HepG2 (cell line): ENCODE data around the gene GRM4. TPM values are rescaled to one million over a fixed set of nuclear protein-coding genes. Genes with fewer than 3 reads are reported as not detected.

Experiments used
- ARID2 ChIP-seq: sonication (generic); formaldehyde crosslinking; IDR thresholded peaks from 2 replicates; pipeline ENCODE4 v1.8.1; 2022; ENCODE audit warnings: mild to moderate bottlenecking, missing genetic modification reagents, borderline replicate concordance
- BCL3 ChIP-seq: sonication (generic); formaldehyde crosslinking; IDR thresholded peaks from 2 replicates; pipeline ENCODE4 v1.5.1; 2020; ENCODE audit warnings: mild to moderate bottlenecking, missing genetic modification reagents, moderate library complexity
- CBX2 ChIP-seq, 2 experiments: fragments of 200-600 bp in 1 of 2; sonication (generic); formaldehyde crosslinking in 1 of 2; IDR thresholded peaks; 2 replicates each; pipeline versions ENCODE4 v1.7.0 to v1.8.1; 2018 to 2022; ENCODE audit warnings: low read depth in 2 of 2, low read length in 1 of 2, mild to moderate bottlenecking in 1 of 2, missing genetic modification reagents in 1 of 2
- CC2D1A ChIP-seq: sonication (generic); formaldehyde crosslinking; IDR thresholded peaks from 2 replicates; pipeline ENCODE4 v1.8.1; 2023; ENCODE audit warnings: mild to moderate bottlenecking, missing genetic modification reagents
- ETS1 ChIP-seq: sonication (generic); formaldehyde crosslinking; IDR thresholded peaks from 2 replicates; pipeline ENCODE4 v1.4.0; 2020; ENCODE audit warnings: missing genetic modification reagents
- ETV5 ChIP-seq: IDR thresholded peaks from 2 replicates; pipeline ENCODE4 v1.6.1; 2018; ENCODE audit warnings: missing biosample characterization, missing genetic modification reagents, inconsistent platforms, borderline replicate concordance
- FOXA1 ChIP-seq, 2 experiments: fragments of 450-650 bp in 1 of 2; sonication (generic) in 1 of 2; formaldehyde crosslinking in 1 of 2; IDR thresholded peaks; 2 replicates each; pipeline versions ENCODE4 v1.4.0 to v1.6.1; 2016 to 2020; ENCODE audit warnings: missing genetic modification reagents in 1 of 2
- FOXJ3 ChIP-seq: sonication (generic); formaldehyde crosslinking; IDR thresholded peaks from 2 replicates; pipeline ENCODE4 v1.4.0; 2020; ENCODE audit warnings: missing genetic modification reagents, mild to moderate bottlenecking, borderline replicate concordance
- GABPB1 ChIP-seq: IDR thresholded peaks from 2 replicates; pipeline ENCODE4 v1.6.1; 2016; ENCODE audit warnings: mild to moderate bottlenecking, missing genetic modification reagents, moderate library complexity, missing compliant biosample characterization
- GLI4 ChIP-seq: sonication (generic); formaldehyde crosslinking; IDR thresholded peaks from 2 replicates; pipeline ENCODE4 v1.5.1; 2020; ENCODE audit warnings: missing genetic modification reagents, mild to moderate bottlenecking, moderate library complexity, borderline replicate concordance
- HES4 ChIP-seq: sonication (generic); formaldehyde crosslinking; IDR thresholded peaks from 2 replicates; pipeline ENCODE4 v1.9.0; 2021; ENCODE audit warnings: mild to moderate bottlenecking, missing genetic modification reagents, borderline replicate concordance
- HHEX ChIP-seq: IDR thresholded peaks from 2 replicates; pipeline ENCODE4 v1.6.1; 2016; ENCODE audit warnings: control low read depth
- HOXA3 ChIP-seq: sonication (generic); formaldehyde crosslinking; IDR thresholded peaks from 2 replicates; pipeline ENCODE4 v1.5.0; 2020; ENCODE audit warnings: missing genetic modification reagents
- HOXA7 ChIP-seq: sonication (generic); formaldehyde crosslinking; IDR thresholded peaks from 2 replicates; pipeline ENCODE4 v1.8.1; 2022; ENCODE audit warnings: mild to moderate bottlenecking, missing genetic modification reagents, moderate library complexity
- MAFK ChIP-seq, 2 experiments: IDR thresholded peaks in 1 of 2; conservative IDR thresholded peaks in 1 of 2; 2 replicates each; pipeline ENCODE4 v1.6.1; 2011; ENCODE audit warnings: improper control_type of control experiment in 2 of 2, low read length in 2 of 2
- MIER3 ChIP-seq: IDR thresholded peaks from 2 replicates; pipeline ENCODE4 v1.6.1; 2016; ENCODE audit warnings: missing compliant biosample characterization, borderline replicate concordance
- RBM22 ChIP-seq: fragments of 200-400 bp; formaldehyde crosslinking; optimal IDR thresholded peaks from 2 replicates; pipeline ENCODE3; 2017; ENCODE audit warnings: mild to moderate bottlenecking, low read length, moderate library complexity
- RCOR2 ChIP-seq: IDR thresholded peaks from 2 replicates; pipeline ENCODE4 v1.6.1; 2016; ENCODE audit warnings: missing biosample characterization, missing genetic modification reagents
- REL ChIP-seq: sonication (generic); formaldehyde crosslinking; conservative IDR thresholded peaks from 2 replicates; pipeline ENCODE4 v1.8.0; 2022; ENCODE audit warnings: mild to moderate bottlenecking, missing genetic modification reagents, moderate library complexity
- RXRA ChIP-seq: sonication (generic); formaldehyde crosslinking; IDR thresholded peaks from 2 replicates; pipeline ENCODE4 v1.5.1; 2020; ENCODE audit warnings: missing genetic modification reagents
- SCMH1 ChIP-seq: sonication (generic); formaldehyde crosslinking; IDR thresholded peaks from 2 replicates; pipeline ENCODE4 v1.9.0; 2021; ENCODE audit warnings: missing genetic modification reagents, mild to moderate bottlenecking, borderline replicate concordance
- SIN3A ChIP-seq: IDR thresholded peaks from 2 replicates; pipeline ENCODE4 v1.6.1; 2011; ENCODE audit warnings: low read depth, mild to moderate bottlenecking, control low read depth, low read length, borderline replicate concordance
- TSC22D2 ChIP-seq: sonication (generic); formaldehyde crosslinking; IDR thresholded peaks from 2 replicates; pipeline ENCODE4 v1.5.1; 2020; ENCODE audit warnings: missing genetic modification reagents, mild to moderate bottlenecking, borderline replicate concordance
- ZEB1 ChIP-seq: IDR thresholded peaks from 2 replicates; pipeline ENCODE4 v1.6.1; 2012; ENCODE audit warnings: mild to moderate bottlenecking, low read depth, inconsistent platforms; ENCODE audit not compliant: insufficient replicate concordance
- ZFX ChIP-seq: sonication (generic); formaldehyde crosslinking; IDR thresholded peaks from 2 replicates; pipeline ENCODE4 v1.4.0; 2020; ENCODE audit warnings: mild to moderate bottlenecking, low read depth, missing genetic modification reagents, moderate library complexity
- ZNF124 ChIP-seq: sonication (generic); formaldehyde crosslinking; IDR thresholded peaks from 2 replicates; pipeline ENCODE4 v1.4.0; 2020; ENCODE audit warnings: missing genetic modification reagents
- ZNF549 ChIP-seq: sonication (generic); formaldehyde crosslinking; IDR thresholded peaks from 2 replicates; pipeline ENCODE4 v1.5.0; 2020; ENCODE audit warnings: missing genetic modification reagents
- ZNF572 ChIP-seq: sonication (generic); formaldehyde crosslinking; IDR thresholded peaks from 2 replicates; pipeline ENCODE4 v1.5.1; 2020; ENCODE audit warnings: mild to moderate bottlenecking, missing genetic modification reagents
- ZNF598 ChIP-seq: sonication (generic); formaldehyde crosslinking; IDR thresholded peaks from 2 replicates; pipeline ENCODE4 v1.5.1; 2020; ENCODE audit warnings: mild to moderate bottlenecking, missing genetic modification reagents, borderline replicate concordance
- ZNF782 ChIP-seq: sonication (generic); formaldehyde crosslinking; IDR thresholded peaks from 2 replicates; pipeline ENCODE4 v1.4.0; 2020; ENCODE audit warnings: missing genetic modification reagents, mild to moderate bottlenecking, borderline replicate concordance
- ZZZ3 ChIP-seq: sonication (generic); formaldehyde crosslinking; IDR thresholded peaks from 2 replicates; pipeline ENCODE4 v1.4.0; 2020; ENCODE audit warnings: missing genetic modification reagents, mild to moderate bottlenecking, borderline replicate concordance
- polyA plus RNA-seq, 8 experiments: library from polyadenylated mRNA; depleted of rRNA in 3 of 8; stranded (reverse) in 7 of 8; unstranded in 1 of 8; fragments of >200 nt; fragmentation: Illumina TruSeq in 4 of 8; extraction: Trizol in 4 of 8; gene quantifications; 2 replicates each; pipeline versions ENCODE4 v1.2.1 to v1.2.3, GENCODE V29; 2011 to 2016; ENCODE audit warnings: low read depth in 4 of 8, missing spikeins in 1 of 8, mixed read lengths in 1 of 8; ENCODE audit not compliant: insufficient read depth in 1 of 8
- total RNA-seq, 5 experiments: library from RNA; depleted of rRNA; stranded (reverse); fragments of >200 nt; fragmentation: Illumina TruSeq; extraction: Trizol; gene quantifications; 2 replicates each; pipeline ENCODE4 v1.2.3, GENCODE V29; 2016; ENCODE audit warnings: low read depth in 1 of 5

GRM4 gene
- total and polyA plus RNA-seq, 2 of the 13 experiments (the other 11 are each of a cell fraction or from before 2014, with no cell fraction given) = not detected

GRCh38 chr6:34115403-34115795 lies 30.5 kb downstream of the GRM4 start (continued):
- 0 out of 2 replicates have a peak, but pooled peaks have one; percentile 13 for TF ChIP-seq GABPB1 (CRISPR knock-in tag)
- TF ChIP-seq ZNF572 (CRISPR knock-in tag) = no peak
- TF ChIP-seq SIN3A = no peak
- no peak for TF ChIP-seq CBX2 (IDR thresholded peaks at IDR 0.05; ENCODE audit: low read depth, low read length)
- no peak for TF ChIP-seq CBX2 (CRISPR knock-in tag; IDR thresholded peaks at IDR 0.05; ENCODE audit: low read depth)
- no peak for TF ChIP-seq ZZZ3 (CRISPR knock-in tag)
- TF ChIP-seq MIER3 (CRISPR knock-in tag) = no peak
- no peak for TF ChIP-seq RCOR2 (CRISPR knock-in tag)
- TF ChIP-seq ZNF782 (CRISPR knock-in tag) = no peak
- no peak for TF ChIP-seq SCMH1 (CRISPR knock-in tag)
- TF ChIP-seq ZNF549 (CRISPR knock-in tag) = no peak
- TF ChIP-seq REL = no peak
- TF ChIP-seq HES4 (CRISPR knock-in tag) = 0 out of 2 replicates have a peak, but pooled peaks have one; percentile 60
- no peak for TF ChIP-seq ETS1
- TF ChIP-seq MAFK (conservative IDR thresholded peaks at IDR 0.05 in 1 of 2, IDR thresholded peaks at IDR 0.05 in 1 of 2; ENCODE audit: low read length in 2 of 2) = no peak
- TF ChIP-seq ZNF124 = 0 out of 2 replicates have a peak, but pooled peaks have one; percentile 41
- no peak for TF ChIP-seq ZNF598 (CRISPR knock-in tag)
- TF ChIP-seq HOXA3 (CRISPR knock-in tag) = 0 out of 2 replicates have a peak, but pooled peaks have one; percentile 18
- peak; percentile 92 for TF ChIP-seq TSC22D2 (CRISPR knock-in tag)
- TF ChIP-seq FOXJ3 (CRISPR knock-in tag) = no peak
- TF ChIP-seq RBM22 = no peak
- no peak for TF ChIP-seq CC2D1A (CRISPR knock-in tag)
- no peak for TF ChIP-seq HHEX (CRISPR knock-in tag)
- no peak for TF ChIP-seq FOXA1 (IDR thresholded peaks at IDR 0.05)
- TF ChIP-seq FOXA1 (CRISPR knock-in tag; IDR thresholded peaks at IDR 0.05) = no peak
- no peak; the same call in 1 of the 2 replicates for TF ChIP-seq RXRA (CRISPR knock-in tag)
- TF ChIP-seq BCL3 (CRISPR knock-in tag) = no peak
- no peak for TF ChIP-seq ARID2 (CRISPR knock-in tag)
- TF ChIP-seq ZFX (CRISPR knock-in tag) = no peak
- TF ChIP-seq ETV5 (CRISPR knock-in tag) = no peak
- TF ChIP-seq ZEB1 = no peak
- TF ChIP-seq HOXA7 = no peak
- no peak for TF ChIP-seq GLI4 (CRISPR knock-in tag)
